Erythroblast (primary cell): ENCODE data around the gene SPATA9.
A peak's percentile ranks its signal among the peaks of the same experiment; 100 is the strongest.
"Not testable (repeated sequence)": the region's sequence is repeated elsewhere in the genome, so short reads cannot be mapped to it uniquely, and the experiment has no call there.

ENCODE experiments used
- DNase-seq, 2 experiments: peaks; one replicate each; lab custom pipeline; 2025; lab: John Stamatoyannopoulos, UW
- GATA1 ChIP-seq: IDR thresholded peaks from 2 replicates; pipeline ENCODE4 v1.6.1; 2011; ENCODE audit warnings: low read depth, mild to moderate bottlenecking, control low read depth, low read length, moderate library complexity
- POLR2A ChIP-seq: IDR thresholded peaks from 2 replicates; pipeline ENCODE4 v1.6.1; 2011; ENCODE audit warnings: mild to moderate bottlenecking, low read length

Gene SPATA9

GRCh38 chr5:95725071-95725820, 42.5 kb upstream of the SPATA9 start:
- DNase-seq = peak; percentile 36 to 42
- no peak for TF ChIP-seq GATA1
- TF ChIP-seq POLR2A = no peak

GRCh38 chr5:95723632-95724369, 41.0 kb upstream of the SPATA9 start:
- DNase-seq = peak; percentile 58 to 68
- TF ChIP-seq POLR2A (no peak), GATA1 (no peak)

- TF ChIP-seq POLR2A (no peak), GATA1 (no peak)
- DNase-seq = no peak
Observed at GRCh38 chr5:95721582-95722295, 38.9 kb upstream of the SPATA9 start.

- DNase-seq = no peak
- TF ChIP-seq POLR2A = no peak
- no peak for TF ChIP-seq GATA1
Observed at GRCh38 chr5:95720094-95720786, 37.4 kb upstream of the SPATA9 start.

- no peak for DNase-seq
- TF ChIP-seq GATA1 = no peak
- TF ChIP-seq POLR2A = no peak
Observed at GRCh38 chr5:95718738-95719137, 35.9 kb upstream of the SPATA9 start.

GRCh38 chr5:95718203-95718602, 35.4 kb upstream of the SPATA9 start:
- DNase-seq = peak; percentile 24 to 60
- TF ChIP-seq POLR2A (no peak), GATA1 (peak; percentile 34)

GRCh38 chr5:95717439-95717838, 34.6 kb upstream of the SPATA9 start:
- peak in 1 of 2 experiments; percentile 13 for DNase-seq
- TF ChIP-seq GATA1 (no peak), POLR2A (no peak)

GRCh38 chr5:95715799-95716461, 33.1 kb upstream of the SPATA9 start:
- TF ChIP-seq GATA1 = no peak
- no peak for TF ChIP-seq POLR2A
- no peak for DNase-seq

GRCh38 chr5:95713960-95714710, 31.3 kb upstream of the SPATA9 start:
- no peak for DNase-seq
- TF ChIP-seq GATA1 = no peak

GRCh38 chr5:95713246-95713645, 30.5 kb upstream of the SPATA9 start:
- not testable (repeated sequence) for DNase-seq

GRCh38 chr5:95712347-95712958, 29.7 kb upstream of the SPATA9 start:
- TF ChIP-seq POLR2A (peak; percentile 72), GATA1 (no peak)
- peak; percentile 95 to 99 for DNase-seq
